Measurements from ENCODE around the gene FGF1. TPM values are rescaled to one million over a fixed set of nuclear protein-coding genes. Genes with fewer than 3 reads are reported as not detected.

Gene FGF1
- total RNA-seq, 1 donor from 2014 or later, result 0.07 TPM

DNA sequence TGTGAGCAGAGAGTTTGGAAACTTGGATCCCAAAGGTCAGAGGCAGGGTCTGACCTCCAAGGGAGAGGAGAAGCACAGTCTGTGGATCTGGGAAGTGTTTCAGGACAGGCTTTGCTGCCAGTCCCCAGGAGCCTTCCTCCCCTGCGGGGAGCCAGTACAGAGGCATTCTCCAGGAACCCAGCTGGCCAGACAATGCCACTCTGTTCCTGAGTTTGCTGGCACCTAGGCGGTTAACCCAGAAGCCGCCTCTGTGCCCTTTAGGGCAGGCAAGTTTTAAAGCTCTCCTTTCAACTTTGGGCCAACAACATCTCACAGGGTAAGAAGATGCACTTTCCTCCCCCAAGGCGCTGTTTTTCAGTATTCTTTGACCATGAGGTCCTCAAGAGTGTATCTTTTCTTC lies 37.0 kb upstream of the FGF1 start:
- Mint-ChIP-seq H3K4me1 (peaks cover 16% of the 10 kb centered on the region), H3K4me3 (no peak overlapping the region), H3K9me3 (no peaks in the 10 kb centered on the region), H3K27ac (no peak overlapping the region), H3K27me3 (ENCODE audit: low read depth) (no peaks in the 10 kb centered on the region), H3K36me3 (no peaks in the 10 kb centered on the region)
- TF ChIP-seq, protein P1, sequence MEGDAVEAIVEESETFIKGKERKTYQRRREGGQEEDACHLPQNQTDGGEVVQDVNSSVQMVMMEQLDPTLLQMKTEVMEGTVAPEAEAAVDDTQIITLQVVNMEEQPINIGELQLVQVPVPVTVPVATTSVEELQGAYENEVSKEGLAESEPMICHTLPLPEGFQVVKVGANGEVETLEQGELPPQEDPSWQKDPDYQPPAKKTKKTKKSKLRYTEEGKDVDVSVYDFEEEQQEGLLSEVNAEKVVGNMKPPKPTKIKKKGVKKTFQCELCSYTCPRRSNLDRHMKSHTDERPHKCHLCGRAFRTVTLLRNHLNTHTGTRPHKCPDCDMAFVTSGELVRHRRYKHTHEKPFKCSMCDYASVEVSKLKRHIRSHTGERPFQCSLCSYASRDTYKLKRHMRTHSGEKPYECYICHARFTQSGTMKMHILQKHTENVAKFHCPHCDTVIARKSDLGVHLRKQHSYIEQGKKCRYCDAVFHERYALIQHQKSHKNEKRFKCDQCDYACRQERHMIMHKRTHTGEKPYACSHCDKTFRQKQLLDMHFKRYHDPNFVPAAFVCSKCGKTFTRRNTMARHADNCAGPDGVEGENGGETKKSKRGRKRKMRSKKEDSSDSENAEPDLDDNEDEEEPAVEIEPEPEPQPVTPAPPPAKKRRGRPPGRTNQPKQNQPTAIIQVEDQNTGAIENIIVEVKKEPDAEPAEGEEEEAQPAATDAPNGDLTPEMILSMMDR (IDR thresholded peaks at IDR 0.05; ENCODE audit: unreplicated experiment), result no peak
- DNase-seq (ENCODE audit: low spot score in 2 of 2, unreplicated experiment in 2 of 2), result no peak

DNA sequence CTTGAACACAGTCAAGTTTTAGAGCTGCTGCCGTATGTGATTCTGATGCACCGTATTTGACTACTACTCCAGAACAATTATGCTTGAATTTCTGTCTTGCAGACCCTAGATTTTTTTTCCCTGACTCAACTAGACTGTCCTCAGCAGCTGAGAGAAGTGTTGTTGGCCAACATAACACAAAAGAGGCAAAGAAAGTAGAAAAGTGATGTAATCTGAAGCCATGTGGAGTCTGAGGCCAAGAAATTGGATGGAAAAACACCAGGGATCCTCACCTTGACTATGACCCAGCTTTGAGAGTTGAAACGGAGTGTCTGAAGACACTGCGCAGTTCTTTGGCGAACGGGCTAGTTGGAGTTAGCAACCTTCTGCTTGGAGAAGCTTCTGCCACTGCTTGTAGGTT lies 36.3 kb upstream of the FGF1 start:
- no peaks in the 10 kb centered on the region for H3K9me3 Mint-ChIP-seq
- TF ChIP-seq, protein P1 (IDR thresholded peaks at IDR 0.05; ENCODE audit: unreplicated experiment), result no peak
- H3K36me3 Mint-ChIP-seq, result no peaks in the 10 kb centered on the region
- no peaks in the 10 kb centered on the region for H3K27me3 Mint-ChIP-seq (ENCODE audit: low read depth)
- H3K4me1 Mint-ChIP-seq, result peaks cover 20% of the 10 kb centered on the region
- H3K27ac Mint-ChIP-seq, result no peak overlapping the region
- no peak overlapping the region for H3K4me3 Mint-ChIP-seq
- no peak for DNase-seq (ENCODE audit: low spot score in 2 of 2, unreplicated experiment in 2 of 2)

DNA sequence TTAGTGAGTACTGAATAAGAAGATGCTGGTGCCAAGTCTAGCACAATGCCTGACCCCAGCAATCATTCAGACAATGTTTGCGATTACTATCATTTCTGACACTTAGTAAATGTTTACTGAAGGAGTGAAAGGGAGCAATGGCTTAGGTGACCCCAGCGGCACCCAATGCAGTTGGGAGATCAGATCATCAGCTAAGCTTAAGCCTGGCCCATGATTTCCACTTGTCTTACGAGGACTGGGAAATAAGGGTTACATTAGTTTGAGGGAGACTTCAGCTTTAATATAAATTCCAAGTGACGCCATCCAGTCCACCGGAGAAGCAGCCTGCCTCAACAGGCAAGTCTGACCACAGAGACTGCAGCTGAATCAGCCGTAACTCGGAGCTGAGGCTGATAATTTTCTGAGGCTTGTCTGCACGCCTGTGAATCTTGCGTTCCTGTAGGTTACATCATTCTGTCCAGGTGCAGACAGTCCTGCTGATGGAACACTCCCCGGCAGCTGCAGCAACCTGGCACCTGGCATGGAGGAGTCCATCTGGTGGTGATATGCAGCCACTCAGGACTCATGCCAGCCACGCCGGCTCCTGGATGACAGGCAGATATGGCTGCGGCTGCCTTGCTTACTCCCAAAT lies 34.9 kb upstream of the FGF1 start:
- H3K27ac Mint-ChIP-seq, result no peak overlapping the region
- H3K4me1 Mint-ChIP-seq, result peaks cover 23% of the 10 kb centered on the region
- H3K36me3 Mint-ChIP-seq, result no peaks in the 10 kb centered on the region
- no peak overlapping the region for H3K4me3 Mint-ChIP-seq
- no peak for DNase-seq (ENCODE audit: low spot score in 2 of 2, unreplicated experiment in 2 of 2)
- TF ChIP-seq, protein P1 (IDR thresholded peaks at IDR 0.05; ENCODE audit: unreplicated experiment), result no peak
- no peaks in the 10 kb centered on the region for H3K9me3 Mint-ChIP-seq
- H3K27me3 Mint-ChIP-seq (ENCODE audit: low read depth), result no peaks in the 10 kb centered on the region

DNA sequence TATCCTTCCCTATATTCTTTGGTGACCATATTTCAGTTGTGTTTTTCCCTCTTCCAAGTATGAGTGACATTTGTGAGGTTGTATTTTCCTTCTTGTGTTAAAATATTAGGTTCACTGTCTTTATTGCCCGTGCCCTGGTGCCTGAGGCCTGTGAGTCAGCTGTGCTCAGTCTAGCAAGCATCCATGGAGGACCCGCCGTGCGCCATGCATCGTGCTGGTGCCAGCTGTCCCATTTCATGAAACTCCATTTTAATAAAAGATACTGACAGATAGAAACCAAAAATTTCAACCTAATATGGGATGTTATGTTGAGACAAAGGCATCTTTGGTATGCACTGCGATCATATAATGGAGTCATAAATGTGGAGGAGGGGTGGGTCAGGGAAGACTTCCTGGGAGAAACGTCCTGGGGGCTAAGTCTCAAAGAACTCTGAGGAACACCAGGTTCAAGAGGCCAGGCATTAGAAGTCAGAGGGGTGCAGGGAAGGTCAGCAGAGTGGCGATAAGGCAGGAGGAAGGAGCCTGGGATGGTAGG lies 34.0 kb upstream of the FGF1 start:
- TF ChIP-seq, protein P1 (IDR thresholded peaks at IDR 0.05; ENCODE audit: unreplicated experiment), result no peak
- H3K36me3 Mint-ChIP-seq, result no peaks in the 10 kb centered on the region
- H3K27me3 Mint-ChIP-seq (ENCODE audit: low read depth), result no peaks in the 10 kb centered on the region
- H3K27ac Mint-ChIP-seq, result peak overlapping the region; percentile 68
- H3K4me3 Mint-ChIP-seq, result no peak overlapping the region
- DNase-seq (ENCODE audit: low spot score in 2 of 2, unreplicated experiment in 2 of 2), result no peak
- peaks cover 23% of the 10 kb centered on the region for H3K4me1 Mint-ChIP-seq
- no peaks in the 10 kb centered on the region for H3K9me3 Mint-ChIP-seq

DNA sequence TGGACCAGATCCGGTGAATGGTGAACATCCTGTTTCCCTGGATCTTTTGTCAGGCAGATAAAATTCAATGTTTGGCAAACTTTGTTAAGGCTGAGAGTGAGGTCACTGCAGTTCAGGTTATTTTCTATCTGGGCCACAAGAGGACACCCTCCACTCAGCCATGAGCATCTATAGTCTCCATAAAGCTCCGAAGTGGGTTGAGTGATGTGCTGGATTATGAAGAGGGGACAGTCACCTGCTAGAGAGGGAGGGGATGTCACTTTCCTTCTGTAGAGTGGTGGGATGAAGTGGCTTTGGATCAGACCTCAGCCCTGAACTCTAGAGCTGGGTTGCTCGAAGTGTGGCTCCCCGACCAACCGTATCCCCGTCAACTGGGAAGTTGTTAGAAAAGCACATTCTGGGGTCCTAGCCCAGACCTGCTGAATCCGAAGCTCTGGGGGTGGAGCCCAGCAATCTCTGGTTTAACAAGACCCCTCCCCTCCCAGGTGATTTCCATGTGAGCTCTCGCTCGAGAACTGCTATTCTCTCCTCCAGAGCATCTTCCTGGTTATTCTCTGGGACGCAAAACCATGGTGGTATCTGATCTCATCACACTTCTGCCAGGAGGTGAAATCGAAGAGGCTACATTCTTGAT lies 31.8 kb upstream of the FGF1 start:
- Mint-ChIP-seq H3K27ac (no peak overlapping the region), H3K9me3 (no peaks in the 10 kb centered on the region), H3K4me1 (peaks cover 23% of the 10 kb centered on the region), H3K4me3 (no peak overlapping the region), H3K27me3 (ENCODE audit: low read depth) (no peaks in the 10 kb centered on the region), H3K36me3 (no peaks in the 10 kb centered on the region)
- no peak for DNase-seq (ENCODE audit: low spot score in 2 of 2, unreplicated experiment in 2 of 2)
- TF ChIP-seq, protein P1 (IDR thresholded peaks at IDR 0.05; ENCODE audit: unreplicated experiment), result no peak

All from mesothelial cell of epicardium (in vitro differentiated cells).